H9 (cell line): ENCODE results near the gene NFATC1. TPM values are rescaled to one million over a fixed set of nuclear protein-coding genes. Genes with fewer than 3 reads are reported as not detected.

ENCODE experiments used
- DNase-seq: peaks from one replicate; pipeline ENCODE4 v3.0.0-alpha.2; 2017
- H2AFZ ChIP-seq: one replicate; pipeline ENCODE4 v1.6.1; 2013; ENCODE audit warnings: mild to moderate bottlenecking, low read length, control low read depth, moderate library complexity
- H2AK5ac ChIP-seq: 2 replicates; pipeline ENCODE4 v1.6.1; 2013; ENCODE audit warnings: low read length, control low read depth, mixed read lengths; ENCODE audit not compliant: insufficient read length
- H2BK120ac ChIP-seq: one replicate; pipeline ENCODE4 v1.6.1; 2013; ENCODE audit warnings: low read depth, mild to moderate bottlenecking, low read length, control low read depth, inconsistent platforms; ENCODE audit not compliant: poor library complexity, severe bottlenecking
- H2BK12ac ChIP-seq: 2 replicates; pipeline ENCODE4 v1.6.1; 2013; ENCODE audit warnings: low read length, control low read depth, mixed read lengths, low read depth; ENCODE audit not compliant: insufficient read length
- H2BK15ac ChIP-seq: 2 replicates; pipeline ENCODE4 v1.6.1; 2013; ENCODE audit warnings: low read depth, low read length, control low read depth
- H2BK20ac ChIP-seq: one replicate; pipeline ENCODE4 v1.6.1; 2013; ENCODE audit warnings: low read depth, mild to moderate bottlenecking, low read length, control low read depth, inconsistent platforms; ENCODE audit not compliant: poor library complexity, severe bottlenecking
- H2BK5ac ChIP-seq: 2 replicates; pipeline ENCODE4 v1.6.1; 2013; ENCODE audit warnings: low read length, control low read depth, mixed read lengths; ENCODE audit not compliant: insufficient read length
- H3K14ac ChIP-seq: 2 replicates; pipeline ENCODE4 v1.6.1; 2013; ENCODE audit warnings: low read length, control low read depth; ENCODE audit not compliant: insufficient read depth
- H3K18ac ChIP-seq: 2 replicates; pipeline ENCODE4 v1.6.1; 2013; ENCODE audit warnings: low read depth, mild to moderate bottlenecking, mixed read lengths, low read length, control low read depth; ENCODE audit not compliant: insufficient read length
- H3K23ac ChIP-seq: 2 replicates; pipeline ENCODE4 v1.6.1; 2013; ENCODE audit warnings: low read length, control low read depth, mixed read lengths, low read depth; ENCODE audit not compliant: insufficient read length
- H3K23me2 ChIP-seq: 2 replicates; pipeline ENCODE4 v1.6.1; 2013; ENCODE audit warnings: low read depth, mild to moderate bottlenecking, mixed read lengths, low read length, control low read depth; ENCODE audit not compliant: insufficient read length, poor library complexity, severe bottlenecking
- H3K27ac ChIP-seq: 2 replicates; pipeline ENCODE4 v1.5.1; 2013; ENCODE audit warnings: low read length, control low read depth, mixed read lengths, low read depth; ENCODE audit not compliant: insufficient read length
- H3K27me3 ChIP-seq: 2 replicates; pipeline ENCODE4 v1.6.1; 2013; ENCODE audit warnings: low read length, control low read depth, inconsistent platforms; ENCODE audit not compliant: insufficient read depth
- H3K4ac ChIP-seq: 2 replicates; pipeline ENCODE4 v1.6.1; 2013; ENCODE audit warnings: low read depth, mild to moderate bottlenecking, control low read depth, inconsistent platforms, low read length, moderate library complexity
- H3K4me1 ChIP-seq: 2 replicates; pipeline ENCODE4 v1.6.1; 2013; ENCODE audit warnings: low read length, control low read depth, inconsistent platforms; ENCODE audit not compliant: insufficient read depth
- H3K4me2 ChIP-seq: 2 replicates; pipeline ENCODE4 v1.6.1; 2013; ENCODE audit warnings: low read length, control low read depth, mixed read lengths; ENCODE audit not compliant: insufficient read length, insufficient read depth
- H3K56ac ChIP-seq: 2 replicates; pipeline ENCODE4 v1.6.1; 2013; ENCODE audit warnings: low read depth, mild to moderate bottlenecking, mixed read lengths, low read length, control low read depth; ENCODE audit not compliant: insufficient read length
- H3K79me1 ChIP-seq: 2 replicates; pipeline ENCODE4 v1.6.1; 2013; ENCODE audit warnings: low read depth, mild to moderate bottlenecking, moderate library complexity, low read length, control low read depth, inconsistent platforms; ENCODE audit not compliant: insufficient read depth, poor library complexity, severe bottlenecking
- H3K79me2 ChIP-seq: 2 replicates; pipeline ENCODE4 v1.6.1; 2013; ENCODE audit warnings: low read length, control low read depth, inconsistent platforms; ENCODE audit not compliant: insufficient read depth
- H3K9ac ChIP-seq: 2 replicates; pipeline ENCODE4 v1.6.1; 2013; ENCODE audit warnings: low read length, control low read depth, mixed read lengths; ENCODE audit not compliant: insufficient read length; ENCODE audit errors: extremely low read depth
- H3K9me3 ChIP-seq: one replicate; pipeline ENCODE4 v1.6.1; 2013; ENCODE audit warnings: low read depth, low read length, inconsistent platforms; ENCODE audit not compliant: control insufficient read depth
- H3T11ph ChIP-seq: one replicate; pipeline ENCODE4 v1.6.1; 2013; ENCODE audit warnings: mild to moderate bottlenecking, low read length, control low read depth, inconsistent platforms
- H4K20me1 ChIP-seq: one replicate; pipeline ENCODE4 v1.6.1; 2013; ENCODE audit not compliant: control insufficient read depth, insufficient read length, insufficient read depth
- H4K5ac ChIP-seq: 2 replicates; pipeline ENCODE4 v1.6.1; 2013; ENCODE audit warnings: low read depth, mild to moderate bottlenecking, mixed read lengths, low read length, control low read depth; ENCODE audit not compliant: insufficient read length
- H4K8ac ChIP-seq: replicated peaks from 2 replicates; pipeline ENCODE4 v1.6.1; 2013; ENCODE audit warnings: low read length, control low read depth, mixed read lengths, low read depth; ENCODE audit not compliant: insufficient read length
- H4K91ac ChIP-seq: 2 replicates; pipeline ENCODE4 v1.6.1; 2013; ENCODE audit warnings: low read depth, mild to moderate bottlenecking, moderate library complexity, mixed read lengths, low read length, control low read depth; ENCODE audit not compliant: insufficient read length
- H3K27ac Mint-ChIP-seq, 3 experiments: 2 replicates in 2 of 3; 3 replicates in 1 of 3; pipeline ENCODE4 v1.8.0; 2020 to 2021; ENCODE audit warnings: mixed read lengths in 3 of 3, mild to moderate bottlenecking in 1 of 3, moderate library complexity in 1 of 3
- H3K27me3 Mint-ChIP-seq: 2 replicates; pipeline ENCODE4 v1.8.0; 2021; ENCODE audit warnings: low read depth, mild to moderate bottlenecking, moderate library complexity, mixed read lengths
- H3K36me3 Mint-ChIP-seq, 3 experiments: 2 replicates in 2 of 3; 3 replicates in 1 of 3; pipeline ENCODE4 v1.8.0; 2020 to 2021; ENCODE audit warnings: low read depth in 3 of 3, mixed read lengths in 3 of 3; ENCODE audit not compliant: insufficient read depth in 1 of 3
- H3K4me1 Mint-ChIP-seq, 2 experiments: 2 replicates each; pipeline ENCODE4 v1.8.0; 2020; ENCODE audit warnings: mixed read lengths in 2 of 2
- H3K4me3 Mint-ChIP-seq, 2 experiments: 2 replicates in 1 of 2; 3 replicates in 1 of 2; pipeline ENCODE4 v1.8.0; 2020 to 2021; ENCODE audit warnings: mild to moderate bottlenecking in 2 of 2, mixed read lengths in 2 of 2, moderate library complexity in 1 of 2
- H3K9me3 Mint-ChIP-seq, 2 experiments: 2 replicates in 1 of 2; 3 replicates in 1 of 2; pipeline ENCODE4 v1.8.0; 2020; ENCODE audit warnings: mild to moderate bottlenecking in 2 of 2, mixed read lengths in 2 of 2, moderate library complexity in 1 of 2
- CTCF ChIP-seq: fragments of 200-600 bp; sonication (generic); conservative IDR thresholded peaks from 3 replicates; pipeline ENCODE4 v1.8.0; 2021; ENCODE audit warnings: antibody characterized with exemption, mild to moderate bottlenecking
- WGBS: extraction: QIAGEN DNeasy Blood & Tissue Kit; methylation state at CpG from one replicate; pipeline ENCODE4 v1.1.7; 2013; ENCODE audit warnings: missing lambda C conversion rate, low lambda C conversion rate, mixed read lengths; ENCODE audit not compliant: insufficient read length; ENCODE audit errors: extremely low coverage; 5-methylcytosine and 5-hydroxymethylcytosine counted together
- total RNA-seq: library from RNA; stranded (reverse); gene quantifications from 2 replicates; pipeline ENCODE4 v1.2.1, GENCODE V29; 2021

NFATC1 gene
- total RNA-seq, 1 experiment from 2014 or later: 5.5 TPM

GRCh38 chr18:79528846-79529245 is 133.1 kb downstream of the NFATC1 start:
- Mint-ChIP-seq H3K4me1 (peaks cover 7 to 15% of the 10 kb centered on the region in 2 experiments), H3K4me3 (no peak overlapping the region), H3K27me3 (peaks cover 35% of the 10 kb centered on the region), H3K36me3 (no peaks in the 10 kb centered on the region), H3K27ac (no peak overlapping the region), H3K9me3 (no peaks in the 10 kb centered on the region)
- TF ChIP-seq CTCF: peak; percentile 89
- peak; percentile 73 for DNase-seq
- Histone ChIP-seq H3K79me2 (no peaks in the 10 kb centered on the region), H4K20me1 (no peaks in the 10 kb centered on the region), H2AFZ (no peak overlapping the region), H3K23me2 (no peaks in the 10 kb centered on the region), H2BK5ac (no peak overlapping the region), H3K27me3 (no peaks in the 10 kb centered on the region), H2BK12ac (no peak overlapping the region), H3K4me2 (no peak overlapping the region), H2AK5ac (no peak overlapping the region), H3K9me3 (no peaks in the 10 kb centered on the region), H3K23ac (no peak overlapping the region), H3K14ac (no peak overlapping the region), H2BK15ac (no peak overlapping the region), H2BK120ac (no peak overlapping the region), H3T11ph (no peak overlapping the region), H4K5ac (no peak overlapping the region), H2BK20ac (no peak overlapping the region), H4K8ac (no peak overlapping the region), H3K27ac (no peak overlapping the region), H3K4ac (no peak overlapping the region), H3K4me1 (no peaks in the 10 kb centered on the region), H4K91ac (no peak overlapping the region), H3K9ac (no peak overlapping the region), H3K56ac (no peak overlapping the region), H3K18ac (no peak overlapping the region), H3K79me1 (no peaks in the 10 kb centered on the region)
- WGBS: no CpG with 5 or more reads among the region's 26 CpGs
